Measurements from ENCODE around the gene TMEM204.

GRCh38 chr16:1590366-1590765, 56.9 kb downstream of the TMEM204 start:
- TF ChIP-seq POLR2AphosphoS5 (IDR thresholded peaks at IDR 0.05) (no peak), CTCF (IDR thresholded peaks at IDR 0.05) (no peak), POLR2A (IDR thresholded peaks at IDR 0.05) (no peak), EP300 (IDR thresholded peaks at IDR 0.05) (no peak)
